Fibroblast of skin of right quadriceps (primary cell): Measurements from ENCODE around the gene SCAMP2.
A peak's percentile ranks its signal among the peaks of the same experiment; 100 is the strongest.

Experiments
- DNase-seq: peaks from one replicate; pipeline ENCODE4 v3.0.0-alpha.2; 2013

Gene SCAMP2

DNA sequence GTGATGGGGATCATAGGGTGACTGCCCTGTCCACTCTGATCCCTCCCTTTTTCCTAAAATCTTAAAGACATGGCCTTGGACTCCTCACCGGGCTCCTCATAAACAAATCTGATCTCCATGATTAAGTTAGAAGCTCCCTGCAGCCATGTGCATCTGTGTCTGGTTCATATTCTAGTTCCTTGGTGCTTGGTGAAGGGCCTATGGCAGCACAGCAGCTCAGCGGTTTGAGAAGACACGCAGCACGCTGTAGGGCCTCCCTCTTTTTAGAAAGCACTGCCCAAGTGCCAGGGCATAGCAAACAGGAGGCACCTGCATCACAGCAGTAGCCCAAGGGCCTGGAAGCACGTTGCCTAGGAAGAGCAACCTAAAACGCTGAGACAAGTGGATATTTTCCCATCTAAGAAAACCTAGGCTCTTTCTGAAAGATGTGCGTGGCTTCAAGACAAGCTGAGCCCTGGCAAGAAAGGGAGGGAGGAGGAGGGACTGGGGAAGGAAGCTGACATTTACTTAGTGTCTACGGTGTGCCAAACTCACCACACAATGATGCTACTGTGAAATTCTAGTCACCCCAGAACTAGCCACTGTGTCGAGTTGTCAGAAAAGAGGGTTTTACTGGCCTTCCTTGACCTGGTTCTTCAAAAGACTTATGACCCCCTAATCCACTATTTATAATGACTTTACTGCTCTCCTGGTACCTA, 15.3 kb downstream of the SCAMP2 start:
- DNase-seq = no peak

DNA sequence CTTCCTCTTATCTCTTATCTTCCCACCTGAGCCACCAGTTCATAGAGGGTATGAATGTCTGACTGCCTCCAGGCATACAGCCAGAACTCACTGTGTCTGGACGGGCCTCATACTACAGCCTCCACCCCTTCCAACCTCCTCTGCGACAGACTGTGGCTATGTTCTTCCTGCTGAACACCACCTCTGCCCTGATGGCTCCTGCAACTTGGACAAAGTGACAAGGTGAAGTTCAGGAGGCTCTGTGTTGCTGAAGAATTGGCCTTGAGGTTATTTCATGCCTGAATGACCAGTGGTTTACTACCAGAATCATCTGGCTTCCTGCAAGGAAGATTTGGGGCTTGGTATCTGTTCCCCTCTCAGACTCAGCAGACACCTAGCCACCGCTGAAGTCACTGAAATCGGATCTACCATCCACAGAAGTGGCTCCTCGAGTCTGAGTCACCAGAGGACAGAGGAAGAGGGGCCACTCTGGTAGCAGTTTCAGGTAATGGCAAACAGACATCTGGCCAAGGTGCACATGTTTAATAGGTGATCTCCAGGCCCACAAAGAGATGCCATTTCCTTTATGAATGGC, 16.0 kb downstream of the SCAMP2 start:
- no peak for DNase-seq

DNA sequence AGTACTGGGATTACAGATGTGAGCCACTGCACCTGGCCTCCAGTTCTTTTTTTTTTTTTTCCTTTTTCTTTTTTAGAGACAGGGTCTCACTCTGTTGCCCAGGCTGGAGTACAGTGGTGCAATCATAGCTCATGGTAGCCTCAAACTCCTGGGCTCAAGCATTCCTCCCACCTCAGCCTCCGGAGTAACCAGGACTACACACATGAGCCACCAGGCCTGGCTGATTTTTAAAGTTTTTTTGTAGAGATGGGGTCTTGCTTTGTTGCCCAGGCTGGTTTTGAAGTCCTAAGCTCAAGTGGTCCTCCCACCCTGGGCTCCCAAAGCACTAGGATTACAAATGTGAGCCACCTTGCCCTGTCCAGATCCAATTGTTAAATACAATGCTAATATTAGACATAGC, 16.6 kb downstream of the SCAMP2 start:
- no peak for DNase-seq

DNA sequence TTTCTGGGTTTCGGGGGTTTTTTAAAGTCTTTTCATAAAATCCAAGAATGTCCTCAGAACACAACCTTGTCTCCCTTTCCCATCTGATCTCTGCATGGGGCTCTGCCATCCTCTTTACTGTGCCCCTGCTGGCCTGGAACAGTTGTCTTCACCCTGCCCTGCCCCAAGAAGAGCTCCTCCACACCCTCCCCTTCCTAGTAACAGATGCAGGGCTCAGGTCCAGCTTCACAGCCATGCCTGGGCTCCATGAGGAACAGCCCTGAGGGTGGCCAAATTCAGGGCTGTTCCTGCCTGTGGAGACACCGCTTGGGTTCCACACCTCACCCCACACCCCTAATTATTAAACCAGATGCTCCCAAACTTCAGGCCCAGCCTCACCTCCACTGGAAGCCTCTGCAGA, 17.3 kb downstream of the SCAMP2 start:
- no peak for DNase-seq

DNA sequence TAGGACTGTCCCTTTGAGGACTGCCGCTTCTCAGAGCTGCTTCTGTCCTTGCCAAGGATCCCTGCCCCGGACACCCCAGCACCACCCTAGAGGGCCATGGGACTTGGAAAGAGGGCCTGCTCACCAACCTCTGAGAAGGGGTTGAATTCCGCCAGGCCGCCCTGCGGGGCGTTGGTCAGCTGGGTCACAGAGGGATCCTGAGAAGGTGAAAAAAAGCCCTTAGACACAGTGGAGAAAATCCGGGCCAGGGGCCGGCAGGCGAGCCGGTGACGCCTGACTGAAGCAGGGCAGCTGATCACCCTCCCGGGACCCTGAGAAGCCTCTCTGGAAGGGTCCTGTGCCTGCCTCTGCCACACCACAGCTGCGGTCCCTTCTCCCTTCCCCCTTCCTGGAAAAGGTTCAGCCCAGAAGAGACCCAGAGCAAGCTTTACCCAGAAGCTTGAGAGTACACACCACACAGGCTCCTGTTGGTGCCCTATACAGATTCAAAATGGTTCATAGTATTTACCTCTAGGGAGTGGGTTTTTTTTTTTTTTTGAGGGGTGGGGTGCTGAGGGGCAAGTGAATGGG, 18.6 kb downstream of the SCAMP2 start:
- no peak for DNase-seq

DNA sequence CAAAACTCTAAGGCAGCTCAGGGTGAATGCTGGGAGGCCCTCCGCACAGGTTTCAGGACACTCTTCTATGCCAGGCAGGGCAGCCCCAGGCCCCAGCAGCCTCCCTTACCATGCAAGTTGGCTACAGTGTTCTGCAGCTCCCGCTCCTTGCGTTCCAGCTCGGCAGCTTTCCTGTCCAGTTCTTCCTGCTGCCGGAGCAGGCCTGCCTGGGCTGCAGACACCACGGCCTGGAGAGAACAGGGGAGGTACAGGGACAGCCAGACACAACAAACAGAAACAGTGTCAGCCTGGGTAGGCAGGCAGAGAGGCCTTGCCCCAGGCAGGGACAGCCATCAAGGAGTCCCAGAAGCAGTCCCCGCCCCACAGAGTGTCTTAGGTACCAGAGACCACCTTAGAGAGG, 21.2 kb downstream of the SCAMP2 start:
- DNase-seq = no peak

DNA sequence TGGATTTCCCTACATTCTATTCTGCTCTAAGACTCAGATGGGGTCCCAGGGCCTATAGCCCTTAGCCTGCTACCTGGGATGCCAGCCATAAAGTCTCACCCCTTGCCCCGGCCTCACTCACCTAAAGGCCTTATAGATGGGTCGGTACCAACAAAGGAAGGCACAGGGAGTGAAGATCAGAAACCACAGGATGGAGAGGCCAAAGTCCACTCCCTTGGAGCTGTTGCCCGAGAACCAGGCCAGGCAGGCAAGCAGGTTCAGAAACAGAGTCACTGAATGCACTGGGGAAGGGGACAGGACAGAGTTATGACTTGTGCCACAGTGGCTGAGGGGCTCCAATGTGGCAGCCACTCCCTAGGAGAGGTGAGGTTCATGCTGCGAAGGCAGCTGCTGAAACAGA, 22.8 kb downstream of the SCAMP2 start:
- no peak for DNase-seq

DNA sequence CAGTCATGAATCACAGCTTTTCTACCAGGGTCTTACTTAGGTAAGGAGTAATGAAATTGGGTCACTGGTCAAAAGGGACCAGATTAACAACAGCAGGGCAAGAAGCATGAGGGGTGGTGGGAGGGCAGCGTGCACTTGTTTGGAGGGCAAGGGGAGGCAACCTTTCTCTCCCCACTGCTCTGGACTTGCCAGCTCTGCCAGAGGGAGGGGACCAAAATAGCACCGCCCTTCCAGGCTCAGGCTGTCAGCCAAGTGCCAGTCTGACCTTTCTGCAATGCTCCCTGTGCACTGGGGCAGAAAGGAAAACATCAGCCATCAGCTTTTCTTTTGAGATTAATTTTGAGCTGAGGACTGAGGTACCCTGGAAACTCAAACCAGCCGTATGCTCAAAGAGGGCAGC, 25.7 kb downstream of the SCAMP2 start:
- DNase-seq = no peak

DNA sequence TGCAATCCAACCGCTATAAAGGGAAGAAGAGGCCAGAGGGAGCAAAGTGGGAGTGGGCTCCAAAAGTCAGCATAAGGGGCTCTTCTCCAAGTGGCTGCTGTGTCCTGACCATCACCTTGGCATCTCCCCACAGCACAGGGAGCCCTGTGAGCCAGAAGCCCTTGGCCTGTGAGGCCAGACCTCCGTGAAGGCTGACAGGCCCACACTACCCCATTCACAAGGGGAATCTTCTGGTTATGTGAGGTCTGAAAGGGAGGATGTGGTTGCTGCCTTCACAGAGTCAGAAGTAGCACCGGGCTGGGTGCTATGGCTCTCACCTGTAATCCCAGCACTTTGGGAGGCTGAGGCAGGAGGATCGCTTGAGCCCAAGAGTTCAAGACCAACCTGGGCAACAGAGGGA, 27.6 kb downstream of the SCAMP2 start:
- no peak for DNase-seq

DNA sequence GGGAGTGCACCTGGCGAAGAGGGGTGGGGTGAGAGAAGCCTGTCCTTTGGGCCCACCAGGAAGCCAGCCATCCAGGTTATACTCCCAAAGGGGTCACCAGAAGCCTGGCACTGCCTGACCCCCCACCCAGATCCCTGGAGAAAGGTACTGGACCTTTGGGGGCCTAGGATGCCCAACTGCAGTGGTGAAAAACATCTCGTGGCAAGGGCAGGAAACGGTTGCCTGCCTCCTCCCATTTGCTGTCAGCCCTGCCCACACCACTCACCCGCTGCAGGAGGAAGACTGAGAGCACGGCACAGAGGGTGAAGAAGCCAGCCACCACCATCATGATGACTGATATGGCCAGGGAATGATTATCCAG, 28.0 kb downstream of the SCAMP2 start:
- no peak for DNase-seq

DNA sequence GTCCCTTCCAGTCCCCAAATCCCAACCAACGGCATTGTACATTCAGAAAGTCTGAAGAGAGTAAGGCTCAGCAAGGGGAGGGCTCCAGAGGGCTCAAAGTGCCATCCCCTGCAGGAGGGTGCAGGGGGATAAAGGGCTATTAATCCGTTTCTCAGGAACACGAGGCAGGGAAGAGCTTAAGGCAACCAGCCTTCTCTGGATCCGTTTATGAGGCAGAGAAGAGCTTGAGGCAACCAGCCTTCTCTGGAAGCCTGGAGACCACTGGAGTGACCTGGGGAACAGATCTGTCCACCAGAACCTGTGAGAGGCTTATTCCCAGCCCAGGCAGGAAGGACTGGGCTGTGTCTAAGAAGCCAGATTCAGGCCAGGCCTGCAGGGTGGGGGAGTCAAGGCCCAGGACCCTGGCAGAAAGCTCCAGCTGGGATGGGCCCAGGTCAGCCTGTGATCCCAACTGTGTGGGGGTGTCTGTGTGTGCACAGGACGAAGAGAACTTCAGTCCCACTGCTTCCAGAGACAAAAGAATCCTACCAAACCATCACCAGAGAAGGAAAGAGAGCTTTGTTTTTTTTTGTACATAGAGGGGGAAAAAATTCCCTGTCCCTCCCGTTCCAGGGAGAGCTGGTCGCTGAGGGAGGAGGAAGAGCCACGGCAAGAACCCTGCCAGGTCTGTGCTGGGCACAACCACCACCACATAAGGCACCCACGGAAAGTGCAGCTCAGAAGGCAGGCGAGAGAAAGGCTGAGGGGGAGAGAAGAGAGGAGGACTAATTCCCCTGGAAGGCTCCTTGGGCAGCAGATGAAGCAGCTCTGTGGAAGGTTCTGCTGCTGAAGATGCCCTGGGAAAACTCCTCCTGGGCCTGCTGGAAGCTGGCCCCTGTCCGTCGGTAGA, 28.6 kb downstream of the SCAMP2 start:
- DNase-seq = no peak

DNA sequence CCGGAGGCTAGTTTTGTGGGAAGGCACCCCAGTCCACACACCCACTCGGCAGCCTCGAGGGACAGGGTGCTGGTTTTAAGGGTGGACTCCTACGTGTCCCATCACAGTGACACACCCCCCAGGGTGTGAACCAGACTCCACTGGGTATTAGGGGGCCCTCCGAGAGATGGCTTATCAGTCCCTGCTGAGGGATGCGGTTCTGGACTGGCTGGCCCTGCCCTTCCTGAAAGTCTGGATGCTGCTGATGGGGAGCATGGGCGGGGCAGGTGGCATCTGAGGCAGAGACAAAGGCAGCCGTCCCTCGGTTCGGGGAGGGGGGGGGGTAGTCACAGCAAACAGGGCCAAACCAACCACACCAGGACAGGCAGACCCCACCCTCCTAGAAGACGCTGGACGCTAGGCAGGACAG, 29.3 kb downstream of the SCAMP2 start:
- no peak for DNase-seq

DNA sequence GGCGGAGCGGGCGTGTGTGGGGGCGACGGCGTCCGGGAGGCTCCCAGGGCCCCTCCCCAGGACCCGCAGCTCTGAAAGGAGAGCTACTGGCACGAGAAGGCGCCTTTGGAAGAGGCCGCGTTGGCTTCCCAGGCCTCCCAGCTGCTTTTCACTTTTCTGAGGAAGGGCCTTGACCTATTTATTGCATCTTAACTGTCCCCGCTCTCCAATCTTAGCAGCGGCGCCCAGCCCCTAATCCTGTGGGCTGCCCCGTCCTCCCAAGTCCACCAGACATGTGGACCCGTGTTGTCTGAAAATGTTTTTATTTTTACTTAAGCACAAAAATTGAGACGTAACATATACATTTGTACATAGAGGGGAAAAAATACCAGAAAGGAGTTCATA, 29.7 kb downstream of the SCAMP2 start:
- no peak for DNase-seq

DNA sequence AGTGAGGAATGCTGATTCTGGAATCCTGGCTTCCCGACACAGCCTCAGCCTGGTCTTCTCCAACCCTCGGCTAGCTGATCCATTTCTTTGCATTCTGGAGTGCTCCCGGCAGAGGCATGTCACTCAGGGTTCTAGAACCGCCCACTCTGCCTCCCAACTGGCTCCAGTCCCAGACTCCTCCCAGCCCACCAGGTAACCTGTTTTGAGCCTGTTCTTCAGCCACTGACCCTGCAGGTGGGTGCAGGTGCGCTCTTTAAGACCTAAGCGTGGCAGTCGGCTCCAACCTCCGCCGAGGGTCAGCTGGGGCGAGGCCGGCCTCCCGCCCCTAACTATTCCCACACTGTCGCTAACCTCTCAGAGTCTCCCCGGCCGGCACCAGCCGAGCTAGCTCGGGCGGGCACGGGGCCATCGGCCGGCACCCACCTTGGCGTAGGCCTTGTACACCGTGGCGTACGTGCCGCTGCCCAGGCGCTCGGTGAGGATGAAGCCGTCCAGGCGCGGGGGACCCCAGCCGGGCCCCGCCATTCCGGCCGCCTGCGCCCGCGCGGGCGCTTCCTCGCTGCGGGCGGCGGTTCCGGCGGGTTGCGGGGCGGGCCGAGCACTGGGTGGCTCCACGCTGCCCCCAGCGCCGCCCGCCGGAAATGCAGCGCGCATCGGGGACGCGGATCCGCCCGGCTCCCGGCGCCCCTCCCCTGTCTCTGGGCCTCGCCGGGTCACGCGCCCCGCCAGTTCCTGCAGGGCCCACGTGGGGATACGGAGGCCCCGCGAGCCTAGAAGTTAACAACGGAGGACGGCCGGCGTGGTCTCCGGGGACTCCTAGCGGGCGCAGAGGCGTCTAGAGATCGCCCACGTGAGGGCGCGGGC, 30.4 kb downstream of the SCAMP2 start, which contains the start of gene ULK3:
TSS of gene ULK3 (minus strand) at position 576 of the 864 bp plus-strand sequence. CDS start at position 525, 51 bp downstream.
- peak; percentile 84 for DNase-seq

DNA sequence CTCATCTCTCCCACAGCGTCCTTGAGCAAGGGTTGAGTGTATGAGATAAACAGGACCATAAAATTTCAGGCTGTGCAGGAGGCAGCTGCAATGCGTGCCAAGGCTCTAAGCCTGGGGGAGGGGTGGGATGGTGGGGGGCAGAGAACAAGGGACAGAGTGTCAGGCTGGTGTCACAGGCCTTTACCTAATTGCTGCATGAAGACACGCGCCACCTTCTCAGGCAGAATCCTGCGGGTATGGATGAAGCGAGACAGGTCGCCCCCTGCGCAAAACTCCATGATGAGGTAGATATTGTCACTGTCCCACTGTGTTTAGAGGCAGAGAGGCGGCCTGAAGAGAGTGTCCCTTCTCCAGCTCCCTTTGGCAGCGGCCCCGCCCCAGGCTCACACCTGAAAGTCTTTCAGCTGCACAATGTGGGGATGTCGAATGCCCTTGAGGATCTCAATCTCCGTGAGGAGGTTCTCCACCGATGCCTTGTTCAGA, 31.2 kb downstream of the SCAMP2 start:
- no peak for DNase-seq

DNA sequence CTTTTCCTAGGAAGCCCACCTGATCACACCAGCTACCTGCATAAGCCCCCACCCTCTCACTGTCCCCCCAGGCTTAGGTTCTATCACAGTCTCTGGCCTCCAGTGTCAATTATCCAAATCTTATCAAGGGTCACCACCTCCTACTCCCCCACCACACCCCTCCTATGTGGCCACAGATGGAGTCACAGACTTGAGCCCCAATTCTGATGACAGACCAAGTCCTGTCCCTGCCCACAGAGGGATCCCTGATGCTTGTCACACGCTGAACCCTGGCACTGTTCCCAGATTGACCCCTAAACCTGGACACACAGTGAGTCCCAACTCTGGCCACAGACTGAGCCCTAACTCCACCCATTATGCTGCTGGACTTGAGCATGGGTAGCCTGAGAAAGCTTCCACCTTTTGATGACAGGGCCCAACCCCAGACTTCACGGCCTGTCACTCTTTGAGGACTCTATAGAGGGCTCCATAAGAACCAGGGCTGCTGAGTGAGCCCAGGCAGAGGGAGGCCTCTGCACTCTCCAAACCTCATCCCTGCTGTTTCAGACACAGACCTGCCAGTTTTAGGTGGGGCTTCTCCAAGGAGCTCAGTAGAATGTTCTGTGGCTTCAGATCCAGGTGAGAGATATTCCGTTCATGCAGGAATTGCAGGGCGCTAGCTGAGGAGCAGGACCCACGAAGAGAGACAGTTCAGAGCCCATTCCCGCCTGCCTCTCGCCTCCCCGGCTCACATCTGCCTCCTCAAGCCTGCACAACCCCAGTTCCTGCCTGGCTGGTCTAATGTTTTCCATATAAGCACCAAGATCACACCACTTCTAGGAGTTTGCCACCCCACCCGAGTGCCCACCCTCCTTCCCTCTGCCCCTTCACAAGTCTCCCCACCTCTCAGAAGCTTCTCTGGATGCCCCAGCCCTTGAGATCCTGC, 32.1 kb downstream of the SCAMP2 start:
- no peak for DNase-seq

DNA sequence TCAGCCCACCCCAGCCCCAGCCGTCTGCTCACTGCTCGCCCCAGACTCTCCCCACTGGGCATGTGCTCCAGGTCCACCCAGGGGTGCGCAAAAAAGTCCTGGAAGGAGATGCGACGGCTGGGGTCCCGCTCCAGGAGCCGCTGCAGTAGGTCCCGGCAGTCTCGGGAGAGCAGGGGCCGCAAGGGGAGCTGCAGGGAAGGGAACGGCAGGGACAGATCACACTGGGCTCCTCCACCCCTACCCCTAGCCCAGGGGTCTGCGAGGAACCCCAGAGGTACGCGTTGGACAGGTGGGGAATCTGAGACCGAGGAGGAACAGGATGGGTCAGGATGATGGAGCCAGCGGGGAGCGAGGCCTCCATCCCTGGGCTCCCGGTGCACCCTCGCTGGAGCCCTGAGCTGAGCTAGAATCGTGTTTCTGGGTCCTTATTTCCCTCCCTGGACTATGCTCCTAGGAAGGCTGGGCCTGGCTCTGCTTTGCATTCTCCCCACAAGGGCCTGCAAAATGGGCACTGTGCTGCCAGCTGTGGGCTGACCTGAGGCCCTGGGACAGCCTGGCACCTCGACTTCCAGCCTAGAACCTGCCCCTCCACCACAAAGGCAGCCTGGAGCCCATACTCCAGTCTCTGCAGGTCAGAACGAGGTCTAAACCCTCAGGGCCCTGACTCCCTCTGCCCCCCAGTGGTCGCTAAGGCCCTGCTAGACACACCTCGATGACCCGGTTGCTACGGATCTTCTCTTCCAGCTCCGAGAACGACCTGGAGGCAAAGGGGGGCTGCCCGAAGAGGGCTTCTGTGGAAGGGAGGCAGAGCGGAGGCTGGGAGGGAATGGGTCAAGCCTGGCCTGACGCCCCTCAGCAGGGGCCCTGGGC, 33.4 kb downstream of the SCAMP2 start:
- no peak for DNase-seq

DNA sequence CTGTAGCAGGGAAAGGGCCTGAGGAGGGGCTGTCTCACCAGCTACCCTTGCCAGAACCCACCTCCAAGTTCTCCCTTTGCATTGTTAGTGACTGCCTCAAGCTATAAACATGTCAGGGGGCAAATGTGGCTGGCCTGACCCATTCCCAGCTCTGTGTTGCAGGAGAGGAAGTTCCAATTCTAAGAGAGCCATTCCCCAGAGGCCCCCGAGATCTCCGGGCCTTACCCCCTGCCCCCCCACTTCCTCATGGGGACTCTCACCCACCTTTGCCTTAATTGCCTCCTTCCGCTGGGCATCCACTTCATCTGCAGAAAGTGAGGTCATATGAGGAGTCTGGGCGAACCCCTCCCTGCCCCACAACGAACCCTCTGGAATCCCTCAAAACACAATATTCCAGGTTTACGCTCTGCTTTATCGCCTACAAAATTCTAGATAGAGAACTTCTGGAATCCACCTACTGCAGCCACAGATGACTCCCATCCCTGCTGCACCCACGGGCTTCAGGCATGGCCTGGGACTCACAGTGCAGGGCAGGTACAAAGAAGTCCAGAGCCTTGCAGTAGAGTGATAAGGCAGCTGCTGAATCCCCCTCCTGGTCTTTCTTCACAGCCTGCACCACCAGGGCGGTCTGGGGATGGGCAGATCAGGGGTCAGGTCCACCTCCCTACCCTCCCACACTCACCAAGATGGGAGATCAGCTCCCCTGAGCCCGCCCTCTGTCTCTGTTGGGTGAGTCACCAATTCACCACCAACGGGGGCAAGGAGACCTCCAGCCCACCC, 34.2 kb downstream of the SCAMP2 start:
- no peak for DNase-seq

DNA sequence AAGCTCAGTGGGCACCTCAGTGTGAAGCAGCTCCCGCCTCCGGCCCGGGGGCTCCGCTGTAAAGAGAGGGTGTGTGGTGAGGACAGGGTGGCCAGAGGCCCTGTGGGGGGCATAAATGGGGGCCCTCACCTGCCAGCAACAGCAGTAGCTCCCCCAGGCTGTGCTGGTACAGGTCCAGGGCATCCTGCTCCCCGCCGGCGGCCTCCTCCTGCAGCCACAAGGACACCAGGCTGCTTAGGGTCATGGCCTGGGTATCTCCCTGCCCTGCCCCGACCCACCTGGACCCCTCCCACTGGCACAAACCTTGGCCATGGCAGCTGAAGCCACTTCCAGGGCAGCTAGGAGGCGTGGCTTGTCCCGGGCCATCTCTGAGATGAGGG, 35.0 kb downstream of the SCAMP2 start:
- no peak for DNase-seq
